PFSK-1 (cell line): ENCODE measurements around the gene NLRP3.

Source experiments
- FOXP2 ChIP-seq: optimal IDR thresholded peaks from 2 replicates; pipeline ENCODE3; 2011; ENCODE audit warnings: borderline replicate concordance, control low read depth, inconsistent platforms; ENCODE audit not compliant: insufficient read depth; ENCODE audit errors: extremely low read length, extremely low read depth
- POLR2AphosphoS5 ChIP-seq: IDR thresholded peaks from 2 replicates; pipeline ENCODE4 v1.6.1; 2012; ENCODE audit warnings: low read depth, mild to moderate bottlenecking, control low read depth, low read length, moderate library complexity
- SIN3A ChIP-seq: IDR thresholded peaks from 2 replicates; pipeline ENCODE4 v1.6.1; 2012; ENCODE audit warnings: mild to moderate bottlenecking, low read length, moderate library complexity, borderline replicate concordance; ENCODE audit not compliant: insufficient read depth
- TAF1 ChIP-seq: IDR thresholded peaks from 2 replicates; pipeline ENCODE4 v1.6.1; 2012; ENCODE audit warnings: low read length, control low read depth, borderline replicate concordance; ENCODE audit not compliant: insufficient read depth
- TF ChIP-seq, protein P1 (sequence below), 2 experiments: IDR thresholded peaks; 2 replicates each; pipeline versions ENCODE4 v1.6.1 to v1.8.0; 2011 to 2012; ENCODE audit warnings: low read depth in 2 of 2, low read length in 2 of 2, control low read depth in 1 of 2, inconsistent platforms in 1 of 2, mild to moderate bottlenecking in 1 of 2, moderate library complexity in 1 of 2; ENCODE audit not compliant: insufficient read depth in 1 of 2

Gene NLRP3

DNA sequence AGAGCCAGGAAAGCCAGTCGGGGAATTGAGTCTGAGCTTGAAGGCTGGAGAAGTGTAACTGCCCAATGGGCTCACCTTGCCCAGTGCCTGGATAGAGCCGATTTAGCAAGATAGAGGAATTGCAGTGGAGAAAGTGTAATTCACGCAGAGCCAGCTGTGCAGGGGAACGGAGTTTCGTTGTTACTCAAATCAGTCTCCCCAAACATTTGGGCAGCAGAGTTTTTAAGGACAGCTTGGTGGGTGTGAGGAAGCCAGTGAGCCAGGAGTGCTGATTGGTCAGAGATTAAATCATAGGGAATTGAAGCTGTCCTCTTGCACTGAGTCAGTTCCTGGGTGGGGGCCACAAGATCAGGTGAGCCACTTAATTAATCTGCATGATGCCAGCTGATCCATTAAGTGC lies 28.4 kb upstream of the NLRP3 start:
- TF ChIP-seq SIN3A = no peak
- TF ChIP-seq FOXP2 = no peak
- no peak for TF ChIP-seq POLR2AphosphoS5
- TF ChIP-seq, protein P1, sequence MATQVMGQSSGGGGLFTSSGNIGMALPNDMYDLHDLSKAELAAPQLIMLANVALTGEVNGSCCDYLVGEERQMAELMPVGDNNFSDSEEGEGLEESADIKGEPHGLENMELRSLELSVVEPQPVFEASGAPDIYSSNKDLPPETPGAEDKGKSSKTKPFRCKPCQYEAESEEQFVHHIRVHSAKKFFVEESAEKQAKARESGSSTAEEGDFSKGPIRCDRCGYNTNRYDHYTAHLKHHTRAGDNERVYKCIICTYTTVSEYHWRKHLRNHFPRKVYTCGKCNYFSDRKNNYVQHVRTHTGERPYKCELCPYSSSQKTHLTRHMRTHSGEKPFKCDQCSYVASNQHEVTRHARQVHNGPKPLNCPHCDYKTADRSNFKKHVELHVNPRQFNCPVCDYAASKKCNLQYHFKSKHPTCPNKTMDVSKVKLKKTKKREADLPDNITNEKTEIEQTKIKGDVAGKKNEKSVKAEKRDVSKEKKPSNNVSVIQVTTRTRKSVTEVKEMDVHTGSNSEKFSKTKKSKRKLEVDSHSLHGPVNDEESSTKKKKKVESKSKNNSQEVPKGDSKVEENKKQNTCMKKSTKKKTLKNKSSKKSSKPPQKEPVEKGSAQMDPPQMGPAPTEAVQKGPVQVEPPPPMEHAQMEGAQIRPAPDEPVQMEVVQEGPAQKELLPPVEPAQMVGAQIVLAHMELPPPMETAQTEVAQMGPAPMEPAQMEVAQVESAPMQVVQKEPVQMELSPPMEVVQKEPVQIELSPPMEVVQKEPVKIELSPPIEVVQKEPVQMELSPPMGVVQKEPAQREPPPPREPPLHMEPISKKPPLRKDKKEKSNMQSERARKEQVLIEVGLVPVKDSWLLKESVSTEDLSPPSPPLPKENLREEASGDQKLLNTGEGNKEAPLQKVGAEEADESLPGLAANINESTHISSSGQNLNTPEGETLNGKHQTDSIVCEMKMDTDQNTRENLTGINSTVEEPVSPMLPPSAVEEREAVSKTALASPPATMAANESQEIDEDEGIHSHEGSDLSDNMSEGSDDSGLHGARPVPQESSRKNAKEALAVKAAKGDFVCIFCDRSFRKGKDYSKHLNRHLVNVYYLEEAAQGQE (IDR thresholded peaks at IDR 0.05; ENCODE audit: insufficient read depth in 1 of 2, low read depth in 2 of 2, low read length in 2 of 2) = no peak
- no peak for TF ChIP-seq TAF1

DNA sequence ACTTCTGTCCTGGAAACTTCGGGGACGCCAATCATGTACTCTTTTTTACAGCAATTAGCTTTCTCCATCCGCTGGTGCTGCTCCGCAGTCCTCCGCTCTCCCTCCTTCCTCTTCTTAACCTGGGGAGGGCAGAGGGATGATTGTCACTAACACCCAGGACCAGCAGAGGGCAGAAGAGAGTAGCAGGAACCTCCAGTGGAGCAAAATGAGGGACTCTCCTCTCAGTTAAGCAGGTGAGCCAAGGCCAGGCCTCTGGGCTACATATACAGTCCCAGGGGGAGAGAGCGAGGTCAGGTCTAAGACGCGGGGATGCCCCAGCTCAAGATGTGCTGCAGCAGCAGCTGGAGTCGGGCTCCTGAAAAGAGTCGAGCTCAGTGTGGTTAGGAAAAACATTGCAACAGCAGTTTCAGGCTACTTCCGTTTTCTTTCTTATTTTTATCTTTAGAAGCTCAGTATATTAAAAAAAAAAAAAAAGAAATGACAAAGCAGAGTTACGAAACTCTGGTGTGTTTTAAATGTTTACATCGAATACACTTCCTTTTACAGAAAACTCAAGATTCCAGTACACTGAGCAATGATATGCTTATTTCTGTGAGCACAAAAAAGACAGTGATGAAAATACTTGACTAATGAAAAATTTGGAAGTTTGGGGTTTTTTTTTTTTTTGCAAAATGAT lies 25.7 kb upstream of the NLRP3 start:
- TF ChIP-seq SIN3A (no peak), POLR2AphosphoS5 (no peak), TAF1 (no peak), FOXP2 (no peak)
- TF ChIP-seq, protein P1 (IDR thresholded peaks at IDR 0.05; ENCODE audit: insufficient read depth in 1 of 2, low read depth in 2 of 2, low read length in 2 of 2) = no peak

- TF ChIP-seq, protein P1 (IDR thresholded peaks at IDR 0.05; ENCODE audit: insufficient read depth in 1 of 2, low read depth in 2 of 2, low read length in 2 of 2) = no peak
- TF ChIP-seq TAF1 (no peak), FOXP2 (no peak), SIN3A (no peak), POLR2AphosphoS5 (no peak)
Observed at GRCh38 chr1:247390996-247391395, 25.0 kb upstream of the NLRP3 start.

- TF ChIP-seq POLR2AphosphoS5 (no peak), TAF1 (no peak), FOXP2 (no peak), SIN3A (no peak)
- TF ChIP-seq, protein P1 (IDR thresholded peaks at IDR 0.05; ENCODE audit: insufficient read depth in 1 of 2, low read depth in 2 of 2, low read length in 2 of 2) = no peak
Observed at GRCh38 chr1:247392088-247392487, 23.9 kb upstream of the NLRP3 start.

DNA sequence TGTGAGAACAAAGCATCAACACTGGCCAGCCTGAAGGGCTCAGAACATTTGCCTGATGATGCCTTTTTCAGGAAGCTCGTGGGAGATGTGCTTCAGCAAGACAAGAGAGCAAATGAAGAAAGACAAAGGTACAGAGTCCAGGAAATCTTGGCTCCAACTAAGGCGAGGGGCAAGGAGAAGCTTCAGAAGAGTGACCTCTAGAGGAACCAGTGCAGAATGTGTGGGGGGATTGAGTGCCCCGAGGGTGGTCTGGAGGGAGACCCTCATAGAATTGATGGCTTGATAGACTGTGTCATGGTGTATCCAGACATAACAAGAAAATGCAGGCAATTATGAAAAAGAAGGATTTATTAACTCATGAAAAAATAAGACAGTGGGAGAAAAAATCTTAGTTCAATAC lies 15.3 kb upstream of the NLRP3 start:
- TF ChIP-seq SIN3A (no peak), POLR2AphosphoS5 (no peak), FOXP2 (no peak), TAF1 (no peak)
- TF ChIP-seq, protein P1 (IDR thresholded peaks at IDR 0.05; ENCODE audit: insufficient read depth in 1 of 2, low read depth in 2 of 2, low read length in 2 of 2) = no peak
